Germinal center (tissue), 1 donor: ENCODE measurements around the gene DCP1A.

Source experiments
- DNase-seq: peaks from one replicate; pipeline ENCODE4 v3.0.0; 2012; ENCODE audit warnings: mixed read lengths, low spot score

Gene DCP1A

DNA sequence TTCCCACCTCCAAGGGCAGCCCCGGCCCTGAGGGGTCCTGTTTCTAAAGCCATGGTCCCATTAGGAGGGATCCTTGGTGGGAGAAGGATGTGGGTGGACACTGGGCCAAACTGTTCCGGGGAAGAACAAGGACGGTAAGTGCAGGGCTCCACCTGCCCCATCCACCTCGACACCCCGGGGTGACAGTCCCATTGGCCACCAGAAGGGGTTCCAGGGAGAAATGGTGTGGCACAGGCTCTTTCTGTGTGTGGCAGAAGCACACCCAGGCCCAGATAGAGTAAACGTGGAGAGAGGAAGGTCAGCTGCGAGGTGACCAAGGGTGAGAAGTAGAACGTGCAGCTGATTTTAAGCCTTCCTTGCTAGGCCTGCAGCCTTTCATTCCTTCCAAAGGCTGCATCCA lies 103.6 kb downstream of the DCP1A start:
- DNase-seq = no peak

DNA sequence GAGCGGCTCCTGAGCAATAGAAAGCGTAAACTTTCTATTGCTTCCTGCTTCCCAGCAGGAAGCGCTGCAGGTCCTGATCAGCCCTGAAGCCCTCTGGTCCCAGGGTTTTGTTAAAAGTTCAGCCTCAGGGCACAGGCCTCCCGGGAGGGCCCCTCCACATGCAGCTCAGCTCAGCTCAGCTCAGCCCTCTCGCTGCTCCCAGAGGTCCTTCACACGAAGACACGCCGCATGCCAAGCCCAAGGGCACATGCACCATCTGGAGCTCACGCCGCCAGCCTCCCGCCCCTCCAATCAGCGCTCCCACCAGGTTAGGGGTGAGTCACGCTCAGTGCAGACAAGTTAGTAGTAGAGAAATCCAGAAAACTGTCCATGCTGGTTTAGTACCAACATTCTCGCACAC lies 104.2 kb downstream of the DCP1A start:
- DNase-seq = no peak

DNA sequence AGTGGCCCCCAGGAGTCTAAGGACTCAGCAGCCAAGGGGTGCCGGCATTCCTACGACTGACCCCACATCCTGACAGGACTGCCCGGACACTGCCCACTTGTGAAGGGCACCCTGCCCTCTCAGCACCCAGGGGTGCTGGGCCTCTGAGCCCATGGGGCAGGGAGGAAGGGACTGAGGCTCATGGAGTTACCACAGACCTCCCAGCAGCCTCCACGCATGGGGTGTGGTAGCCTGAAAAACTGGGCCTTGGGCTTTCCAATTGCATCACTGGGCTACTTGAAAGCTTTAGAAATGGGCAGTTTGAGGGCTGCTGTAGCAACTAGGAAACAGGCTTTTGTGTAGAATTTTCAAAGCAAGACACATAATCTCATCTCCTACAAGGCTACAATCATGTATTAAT lies 104.7 kb downstream of the DCP1A start:
- DNase-seq = no peak

DNA sequence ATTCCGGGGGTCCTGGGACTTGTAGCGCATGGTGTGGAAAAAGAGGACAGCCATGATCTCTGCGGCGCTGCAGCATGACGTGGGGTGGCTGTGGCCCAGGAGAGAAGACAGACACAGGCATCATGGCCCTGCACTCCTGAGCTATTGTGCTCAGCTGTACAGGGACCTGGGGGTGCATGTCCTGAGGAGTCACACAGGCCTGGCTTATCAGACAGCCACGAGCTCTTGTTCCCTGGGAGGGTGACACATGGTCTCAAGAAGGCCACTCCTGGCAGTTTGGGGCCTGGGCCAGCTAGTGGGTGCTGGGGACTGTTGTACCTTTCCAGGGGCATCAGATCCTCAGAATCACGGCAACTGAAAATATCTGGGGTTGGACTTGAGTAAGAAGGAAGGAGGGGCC lies 105.2 kb downstream of the DCP1A start:
- no peak for DNase-seq

DNA sequence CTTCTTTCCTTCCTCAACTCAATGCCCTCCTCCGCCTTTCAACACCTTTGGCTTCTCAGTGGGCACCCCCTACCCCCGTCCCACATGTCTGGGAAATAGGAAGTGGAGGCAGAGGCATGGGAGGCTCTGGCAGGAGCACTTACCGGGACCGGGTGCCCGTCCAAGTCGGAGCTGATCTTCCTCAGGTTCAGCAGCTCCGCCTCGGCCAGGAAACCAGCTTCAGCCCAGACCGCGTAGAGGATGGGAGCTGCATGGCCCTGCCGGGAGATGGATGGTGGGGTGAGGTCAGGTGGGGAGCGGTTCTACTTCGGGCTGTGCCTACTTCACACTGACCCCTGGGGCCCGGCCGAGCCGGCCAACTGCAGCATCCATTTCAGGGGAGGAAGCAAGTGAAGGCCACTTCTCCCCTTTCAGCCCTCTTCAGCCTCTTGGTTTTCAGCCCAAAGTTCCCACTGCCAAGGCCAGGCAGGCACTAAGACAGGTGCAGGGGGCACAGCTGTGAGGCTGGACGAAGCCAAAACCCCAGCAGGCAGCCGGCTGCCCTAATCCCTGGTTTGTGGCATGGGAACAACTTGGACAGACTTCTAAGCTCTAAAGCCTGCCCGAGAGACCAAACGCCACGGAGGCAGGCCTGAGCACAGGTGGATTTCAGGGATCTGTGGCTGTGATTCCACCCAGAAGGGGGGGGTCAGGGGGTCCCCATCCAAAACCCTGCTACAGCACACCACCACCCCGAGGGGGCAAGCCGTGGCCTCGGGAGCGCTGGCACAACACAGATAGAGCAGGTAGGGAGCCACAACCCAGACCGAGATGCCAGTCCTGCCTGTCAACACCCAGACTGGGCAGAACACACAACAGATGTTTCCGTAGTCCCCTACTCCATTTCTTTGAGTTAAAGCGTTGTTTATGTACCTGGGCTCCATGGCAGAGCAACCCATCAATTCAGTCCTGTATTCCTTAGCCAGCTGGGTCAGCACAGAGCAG lies 106.1 kb downstream of the DCP1A start:
- no peak for DNase-seq

DNA sequence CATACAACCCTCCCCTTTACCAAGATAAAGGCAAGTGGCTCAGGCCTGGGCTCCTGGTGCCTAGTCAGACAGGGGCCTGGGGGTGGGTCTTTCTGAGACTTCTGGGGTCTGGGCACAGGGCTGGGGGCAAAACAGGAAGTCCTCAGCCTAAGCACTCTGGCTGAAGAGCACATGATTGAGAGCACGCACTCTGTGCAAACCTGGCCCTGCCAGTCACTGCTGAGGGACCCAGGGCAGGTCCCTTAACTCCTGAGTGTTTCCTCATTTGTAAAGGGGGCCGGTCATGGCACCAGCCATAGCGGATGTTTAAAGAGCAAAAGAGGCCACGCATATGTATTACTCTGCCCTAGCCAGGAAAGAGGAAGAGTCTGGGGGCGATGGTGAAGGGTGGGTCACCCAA lies 107.5 kb downstream of the DCP1A start:
- no peak for DNase-seq

DNA sequence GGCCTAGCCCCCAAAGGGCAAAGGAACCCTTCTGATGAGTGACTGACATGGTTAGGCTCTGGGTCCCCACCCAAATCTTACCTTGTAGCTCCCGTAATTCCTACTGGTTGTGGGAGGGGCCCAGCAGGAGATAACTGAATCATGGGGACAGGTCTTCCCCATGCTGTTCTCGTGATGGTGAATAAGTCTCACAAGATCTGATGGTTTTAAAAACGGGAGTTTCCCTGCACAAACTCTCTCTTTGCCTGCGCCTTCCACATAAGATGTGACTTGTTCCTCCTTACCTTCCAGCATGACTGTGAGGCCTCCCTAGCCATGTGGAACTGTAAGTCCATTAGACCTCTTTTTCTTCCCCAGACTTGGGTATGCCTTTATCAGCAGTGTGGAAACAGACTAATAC lies 108.5 kb downstream of the DCP1A start:
- no peak for DNase-seq

DNA sequence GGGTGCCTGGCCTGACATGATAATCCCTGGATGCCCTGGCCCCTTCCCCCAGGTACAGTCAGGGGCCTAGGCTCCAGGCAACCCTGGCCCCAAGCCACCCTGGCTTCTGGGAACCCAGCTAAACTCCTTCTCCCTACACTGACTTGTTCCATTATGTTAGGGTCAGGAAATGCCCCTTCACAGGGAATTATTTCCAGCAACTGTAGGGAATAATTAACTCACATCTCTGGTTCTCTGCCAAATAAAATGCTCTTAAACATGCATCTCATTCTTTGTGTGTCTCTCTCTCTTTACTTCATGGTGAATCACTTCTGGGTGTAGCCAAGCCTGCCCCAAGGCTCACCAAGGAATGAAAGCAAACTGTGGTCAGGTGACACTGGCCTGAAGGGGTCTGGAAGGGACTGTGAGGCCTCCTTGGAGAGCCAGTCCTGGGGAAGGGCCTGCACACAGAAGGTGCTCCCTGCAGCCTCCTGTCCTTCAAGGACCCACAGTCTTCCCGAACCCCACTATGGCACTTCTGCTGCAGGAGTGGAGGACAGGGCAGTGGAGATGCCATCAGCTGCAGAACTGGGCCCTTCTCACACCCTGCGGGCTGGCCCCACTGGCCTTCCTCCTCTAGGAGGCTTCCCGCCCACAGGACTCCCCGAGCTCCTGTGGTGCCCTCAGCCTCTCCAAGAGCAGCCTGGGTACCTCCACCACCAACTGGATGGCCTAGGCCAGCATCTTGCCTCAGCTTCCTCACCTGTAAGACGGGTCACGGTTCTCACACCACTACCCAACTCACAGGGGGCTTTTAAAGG lies 109.1 kb downstream of the DCP1A start:
- DNase-seq = no peak

DNA sequence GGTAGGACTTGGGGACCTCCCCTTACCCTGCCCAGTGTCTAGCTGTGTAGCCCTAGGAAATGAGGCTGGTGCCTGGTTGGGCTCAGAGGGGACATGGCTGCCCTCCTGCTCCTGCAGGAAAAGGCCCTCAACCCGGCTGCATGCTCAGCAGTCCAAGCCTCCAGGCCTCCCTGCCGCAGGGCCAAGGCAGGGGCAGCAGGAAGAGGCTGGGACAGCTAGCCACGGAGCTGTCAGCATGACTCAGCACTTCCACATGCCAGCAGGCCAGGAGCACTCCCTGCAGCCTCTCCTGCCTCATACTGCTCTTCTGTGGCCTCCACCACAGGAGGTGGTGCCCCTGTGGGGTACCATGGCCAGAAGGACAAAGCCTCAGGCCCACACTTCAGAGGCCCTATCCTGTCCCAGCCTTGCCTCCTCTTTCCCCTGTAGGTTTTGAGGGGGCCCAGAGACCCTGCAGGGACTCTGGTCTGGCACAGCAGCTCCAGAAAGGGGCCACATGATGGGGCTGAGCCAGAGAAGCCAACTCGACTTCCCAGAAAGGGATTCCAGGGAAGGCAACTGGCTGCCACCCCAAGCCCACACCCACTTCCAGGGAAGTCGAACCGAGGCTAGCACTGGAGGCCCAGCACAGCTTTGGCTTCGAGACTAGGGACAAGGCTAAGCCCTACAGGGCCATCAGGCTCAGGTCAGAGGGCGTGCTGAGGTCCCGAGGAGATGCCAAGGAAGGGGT lies 111.1 kb downstream of the DCP1A start:
- no peak for DNase-seq

DNA sequence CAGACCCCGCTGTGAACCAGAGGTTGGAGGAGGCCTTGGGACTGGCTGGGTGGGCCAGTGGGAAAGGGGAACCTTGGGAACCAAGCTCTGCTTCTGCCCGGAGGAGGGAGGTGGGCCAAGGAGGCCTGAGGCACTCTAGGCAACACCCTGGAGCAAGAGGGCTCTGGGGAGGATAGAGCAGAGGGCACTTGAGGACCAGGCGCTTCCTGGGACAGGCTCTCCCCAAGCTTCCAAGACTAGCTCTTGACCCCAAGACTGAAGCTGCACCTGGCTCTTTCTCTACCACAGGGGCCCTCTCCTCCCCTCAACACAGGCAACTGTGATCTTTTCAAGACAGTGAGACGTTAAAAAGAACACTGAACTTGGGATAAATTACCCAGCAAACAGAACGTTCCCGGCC lies 111.8 kb downstream of the DCP1A start:
- DNase-seq = no peak

DNA sequence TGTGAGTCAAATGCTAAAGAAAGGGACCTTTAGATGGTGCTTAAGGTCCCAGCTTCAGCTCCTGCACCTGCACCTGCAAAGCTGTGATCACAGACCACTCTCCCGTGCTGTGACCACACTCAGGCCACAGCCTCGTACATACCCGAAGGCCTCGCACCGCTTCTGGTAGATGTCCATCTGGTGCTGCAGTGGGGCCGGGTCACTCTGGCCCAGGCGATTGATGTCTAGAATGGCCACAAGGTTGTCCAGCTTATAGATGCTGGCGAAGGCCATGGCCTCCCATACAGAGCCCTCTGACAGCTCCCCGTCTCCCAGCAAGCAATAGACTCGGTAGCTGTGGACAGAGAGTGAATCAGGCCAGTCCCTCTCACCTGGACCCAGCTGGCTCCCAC lies 112.5 kb downstream of the DCP1A start:
- DNase-seq = no peak

DNA sequence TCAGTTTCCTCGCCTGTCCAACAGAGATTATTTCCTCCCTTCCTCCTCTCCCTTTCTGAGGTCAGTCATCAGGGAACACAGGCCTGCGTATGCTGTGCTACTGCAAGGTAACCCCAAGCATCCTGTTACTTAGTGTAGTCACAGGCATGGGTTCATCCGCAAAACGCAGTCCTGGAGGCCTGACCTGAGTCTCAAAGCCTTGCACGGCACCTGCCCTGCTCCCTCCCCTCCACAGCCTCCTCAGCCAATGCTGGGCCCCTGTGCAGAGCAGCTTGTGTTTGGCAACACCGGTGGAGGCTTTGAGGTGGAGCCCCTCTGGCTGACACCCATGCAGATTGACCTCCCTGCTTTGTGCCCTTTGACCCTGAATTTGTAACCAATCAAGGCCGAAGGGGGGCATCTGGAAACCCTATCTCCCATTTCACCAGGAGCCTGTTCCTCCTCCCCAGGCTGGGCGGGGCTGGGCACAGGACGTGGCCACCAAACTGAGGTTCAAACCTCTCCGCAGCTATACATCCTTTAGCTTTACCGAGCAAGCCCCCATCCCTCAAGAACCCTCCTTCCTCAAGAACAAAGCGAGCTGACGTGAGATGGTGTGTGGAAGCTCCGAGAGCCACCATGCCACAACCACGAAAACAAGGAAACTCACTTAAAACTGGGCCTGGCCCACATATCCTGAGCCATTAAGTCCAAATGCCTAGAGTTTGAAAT lies 113.1 kb downstream of the DCP1A start:
- DNase-seq = no peak
